ENCODE measurements around the gene DOCK4.

DOCK4 gene

DNA sequence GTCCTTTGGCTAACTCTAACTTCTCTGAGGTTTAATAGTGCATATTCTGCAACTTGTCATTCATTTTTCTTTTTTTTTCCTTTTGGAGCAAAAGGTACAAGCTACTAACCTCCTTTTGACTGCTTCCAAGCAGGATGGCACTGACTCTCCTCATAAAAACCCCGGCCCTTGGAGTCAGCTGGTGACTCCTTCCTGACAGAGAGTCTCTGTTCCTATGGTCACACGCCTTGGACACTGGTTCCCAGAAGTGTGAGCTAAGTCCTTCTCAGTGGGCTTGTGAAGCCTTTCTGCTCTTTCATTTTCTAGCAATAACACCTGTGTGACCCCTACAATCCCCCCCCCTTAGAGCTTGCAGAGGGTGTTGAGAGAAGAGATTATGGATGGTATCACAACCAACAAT lies 21.7 kb downstream of the DOCK4 start:
- TF ChIP-seq EP300 (IDR thresholded peaks at IDR 0.05; ENCODE audit: borderline replicate concordance) (no peak), TEAD4 (IDR thresholded peaks at IDR 0.05) (no peak), NFIC (IDR thresholded peaks at IDR 0.05) (no peak), EGR1 (IDR thresholded peaks at IDR 0.05) (no peak), TCF12 (IDR thresholded peaks at IDR 0.05; ENCODE audit: low read depth) (no peak), FOXM1 (IDR thresholded peaks at IDR 0.05; ENCODE audit: borderline replicate concordance, low read depth) (no peak), ZBTB7A (IDR thresholded peaks at IDR 0.05; ENCODE audit: low read depth) (no peak)
- TF ChIP-seq, protein P1, sequence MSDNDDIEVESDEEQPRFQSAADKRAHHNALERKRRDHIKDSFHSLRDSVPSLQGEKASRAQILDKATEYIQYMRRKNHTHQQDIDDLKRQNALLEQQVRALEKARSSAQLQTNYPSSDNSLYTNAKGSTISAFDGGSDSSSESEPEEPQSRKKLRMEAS (IDR thresholded peaks at IDR 0.05): no peak
- TF ChIP-seq, protein P2, sequence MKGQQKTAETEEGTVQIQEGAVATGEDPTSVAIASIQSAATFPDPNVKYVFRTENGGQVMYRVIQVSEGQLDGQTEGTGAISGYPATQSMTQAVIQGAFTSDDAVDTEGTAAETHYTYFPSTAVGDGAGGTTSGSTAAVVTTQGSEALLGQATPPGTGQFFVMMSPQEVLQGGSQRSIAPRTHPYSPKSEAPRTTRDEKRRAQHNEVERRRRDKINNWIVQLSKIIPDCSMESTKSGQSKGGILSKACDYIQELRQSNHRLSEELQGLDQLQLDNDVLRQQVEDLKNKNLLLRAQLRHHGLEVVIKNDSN (IDR thresholded peaks at IDR 0.05): no peak
- TF ChIP-seq, protein P3, sequence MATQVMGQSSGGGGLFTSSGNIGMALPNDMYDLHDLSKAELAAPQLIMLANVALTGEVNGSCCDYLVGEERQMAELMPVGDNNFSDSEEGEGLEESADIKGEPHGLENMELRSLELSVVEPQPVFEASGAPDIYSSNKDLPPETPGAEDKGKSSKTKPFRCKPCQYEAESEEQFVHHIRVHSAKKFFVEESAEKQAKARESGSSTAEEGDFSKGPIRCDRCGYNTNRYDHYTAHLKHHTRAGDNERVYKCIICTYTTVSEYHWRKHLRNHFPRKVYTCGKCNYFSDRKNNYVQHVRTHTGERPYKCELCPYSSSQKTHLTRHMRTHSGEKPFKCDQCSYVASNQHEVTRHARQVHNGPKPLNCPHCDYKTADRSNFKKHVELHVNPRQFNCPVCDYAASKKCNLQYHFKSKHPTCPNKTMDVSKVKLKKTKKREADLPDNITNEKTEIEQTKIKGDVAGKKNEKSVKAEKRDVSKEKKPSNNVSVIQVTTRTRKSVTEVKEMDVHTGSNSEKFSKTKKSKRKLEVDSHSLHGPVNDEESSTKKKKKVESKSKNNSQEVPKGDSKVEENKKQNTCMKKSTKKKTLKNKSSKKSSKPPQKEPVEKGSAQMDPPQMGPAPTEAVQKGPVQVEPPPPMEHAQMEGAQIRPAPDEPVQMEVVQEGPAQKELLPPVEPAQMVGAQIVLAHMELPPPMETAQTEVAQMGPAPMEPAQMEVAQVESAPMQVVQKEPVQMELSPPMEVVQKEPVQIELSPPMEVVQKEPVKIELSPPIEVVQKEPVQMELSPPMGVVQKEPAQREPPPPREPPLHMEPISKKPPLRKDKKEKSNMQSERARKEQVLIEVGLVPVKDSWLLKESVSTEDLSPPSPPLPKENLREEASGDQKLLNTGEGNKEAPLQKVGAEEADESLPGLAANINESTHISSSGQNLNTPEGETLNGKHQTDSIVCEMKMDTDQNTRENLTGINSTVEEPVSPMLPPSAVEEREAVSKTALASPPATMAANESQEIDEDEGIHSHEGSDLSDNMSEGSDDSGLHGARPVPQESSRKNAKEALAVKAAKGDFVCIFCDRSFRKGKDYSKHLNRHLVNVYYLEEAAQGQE (IDR thresholded peaks at IDR 0.05; ENCODE audit: low read depth): no peak

DNA sequence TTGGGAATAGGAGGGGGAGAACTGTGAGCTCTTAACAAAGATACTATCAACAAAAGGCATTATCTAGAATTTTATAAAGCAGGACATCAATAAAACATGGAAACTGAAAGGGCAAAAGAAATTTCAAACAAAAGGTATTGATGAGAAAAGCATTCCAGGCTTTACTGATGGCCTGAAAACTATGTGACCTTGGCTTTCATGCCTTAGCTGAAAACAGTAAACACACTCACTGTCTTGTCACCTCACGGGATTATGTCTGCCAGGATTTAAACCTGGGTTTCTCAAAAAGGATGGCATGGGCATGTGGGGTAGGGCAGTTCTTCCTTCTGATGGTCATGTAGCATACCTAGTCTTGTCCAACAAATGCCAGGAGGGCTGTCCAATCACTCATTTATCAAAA lies 22.9 kb downstream of the DOCK4 start:
- TF ChIP-seq, protein P2 (IDR thresholded peaks at IDR 0.05): no peak
- TF ChIP-seq YY1 (IDR thresholded peaks at IDR 0.05; ENCODE audit: low read depth) (no peak), FOXM1 (IDR thresholded peaks at IDR 0.05; ENCODE audit: borderline replicate concordance, low read depth) (no peak), TAF1 (IDR thresholded peaks at IDR 0.05; ENCODE audit: low read depth) (no peak), TEAD4 (IDR thresholded peaks at IDR 0.05) (no peak), EGR1 (IDR thresholded peaks at IDR 0.05) (no peak), NFIC (IDR thresholded peaks at IDR 0.05) (no peak), ZBTB7A (IDR thresholded peaks at IDR 0.05; ENCODE audit: low read depth) (no peak), TCF12 (IDR thresholded peaks at IDR 0.05; ENCODE audit: low read depth) (no peak), RAD21 (IDR thresholded peaks at IDR 0.05; ENCODE audit: low read depth) (no peak), EP300 (IDR thresholded peaks at IDR 0.05; ENCODE audit: borderline replicate concordance) (no peak), CREB1 (IDR thresholded peaks at IDR 0.05; ENCODE audit: low read depth) (no peak), CEBPB (IDR thresholded peaks at IDR 0.05) (no peak)
- TF ChIP-seq, protein P1 (IDR thresholded peaks at IDR 0.05): no peak
- TF ChIP-seq, protein P3 (IDR thresholded peaks at IDR 0.05; ENCODE audit: low read depth): no peak

DNA sequence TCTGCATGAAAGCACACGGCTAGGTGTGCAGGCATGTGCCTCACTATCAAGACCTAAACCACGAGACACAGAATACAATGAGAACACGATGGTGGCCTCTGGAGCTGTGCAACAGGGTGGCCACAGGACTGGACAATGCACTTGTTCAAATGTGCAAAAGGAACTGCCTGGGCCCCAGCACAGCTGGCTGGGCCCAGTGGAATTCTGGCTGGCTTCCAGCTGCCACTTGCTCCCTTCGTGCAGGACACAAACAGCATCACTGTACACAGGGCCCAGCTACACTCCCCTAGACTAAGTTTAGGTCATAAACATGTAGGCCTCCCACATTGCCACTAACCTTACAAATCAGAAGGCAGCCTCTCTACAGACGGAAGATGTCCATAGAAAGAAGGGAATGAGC lies 23.4 kb downstream of the DOCK4 start:
- TF ChIP-seq NFIC (IDR thresholded peaks at IDR 0.05) (no peak), FOXM1 (IDR thresholded peaks at IDR 0.05; ENCODE audit: borderline replicate concordance, low read depth) (no peak), CEBPB (IDR thresholded peaks at IDR 0.05) (no peak), EP300 (IDR thresholded peaks at IDR 0.05; ENCODE audit: borderline replicate concordance) (no peak), ZBTB7A (IDR thresholded peaks at IDR 0.05; ENCODE audit: low read depth) (no peak), CREB1 (IDR thresholded peaks at IDR 0.05; ENCODE audit: low read depth) (no peak), EGR1 (IDR thresholded peaks at IDR 0.05) (no peak), TCF12 (IDR thresholded peaks at IDR 0.05; ENCODE audit: low read depth) (no peak), TEAD4 (IDR thresholded peaks at IDR 0.05) (no peak), YY1 (IDR thresholded peaks at IDR 0.05; ENCODE audit: low read depth) (no peak), RAD21 (IDR thresholded peaks at IDR 0.05; ENCODE audit: low read depth) (no peak), TAF1 (IDR thresholded peaks at IDR 0.05; ENCODE audit: low read depth) (no peak)
- TF ChIP-seq, protein P1 (IDR thresholded peaks at IDR 0.05): no peak
- TF ChIP-seq, protein P2 (IDR thresholded peaks at IDR 0.05): no peak
- TF ChIP-seq, protein P3 (IDR thresholded peaks at IDR 0.05; ENCODE audit: low read depth): no peak

DNA sequence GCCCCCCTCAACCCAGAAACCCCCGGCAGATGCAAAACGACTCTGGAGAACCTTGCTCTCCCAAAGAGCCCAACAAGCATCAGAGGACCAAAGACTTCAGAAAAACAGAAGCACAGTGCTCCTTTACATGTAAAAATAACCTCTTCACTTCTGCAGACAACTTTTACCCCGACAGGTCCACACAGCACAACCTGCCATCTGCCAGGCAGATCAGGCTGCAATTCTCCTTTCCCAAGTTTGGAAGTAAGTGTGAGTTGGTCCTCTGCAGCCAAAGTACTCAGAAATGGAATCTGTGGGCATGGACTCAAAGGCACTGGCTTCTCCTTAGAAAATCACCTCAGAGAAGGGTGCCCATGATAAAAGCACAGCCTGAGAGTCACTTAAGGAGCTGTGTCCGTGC lies 26.0 kb downstream of the DOCK4 start:
- TF ChIP-seq RAD21 (IDR thresholded peaks at IDR 0.05; ENCODE audit: low read depth): no peak
- TF ChIP-seq FOXM1 (IDR thresholded peaks at IDR 0.05; ENCODE audit: borderline replicate concordance, low read depth): no peak
- TF ChIP-seq CEBPB (IDR thresholded peaks at IDR 0.05): no peak
- TF ChIP-seq, protein P3 (IDR thresholded peaks at IDR 0.05; ENCODE audit: low read depth): no peak
- TF ChIP-seq TAF1 (IDR thresholded peaks at IDR 0.05; ENCODE audit: low read depth): no peak
- TF ChIP-seq NFIC (IDR thresholded peaks at IDR 0.05): no peak
- no peak for TF ChIP-seq EGR1 (IDR thresholded peaks at IDR 0.05)
- no peak for TF ChIP-seq CREB1 (IDR thresholded peaks at IDR 0.05; ENCODE audit: low read depth)
- TF ChIP-seq, protein P1 (IDR thresholded peaks at IDR 0.05): no peak
- no peak for TF ChIP-seq TCF12 (IDR thresholded peaks at IDR 0.05; ENCODE audit: low read depth)
- TF ChIP-seq YY1 (IDR thresholded peaks at IDR 0.05; ENCODE audit: low read depth): no peak
- TF ChIP-seq, protein P2 (IDR thresholded peaks at IDR 0.05): no peak
- TF ChIP-seq ZBTB7A (IDR thresholded peaks at IDR 0.05; ENCODE audit: low read depth): no peak
- no peak for TF ChIP-seq EP300 (IDR thresholded peaks at IDR 0.05; ENCODE audit: borderline replicate concordance)
- no peak for TF ChIP-seq TEAD4 (IDR thresholded peaks at IDR 0.05)
